A549 (cell line): ENCODE measurements around the gene EDIL3.

Experiments used
- BHLHE40 ChIP-seq: IDR thresholded peaks from 2 replicates; pipeline ENCODE4 v1.6.1; 2012; ENCODE audit warnings: low read depth, low read length, inconsistent platforms
- CHD2 ChIP-seq: fragments of 150-350 bp; IDR thresholded peaks from 2 replicates; pipeline ENCODE4 v1.6.1; 2014; ENCODE audit warnings: low read length; ENCODE audit not compliant: partially characterized antibody
- CTCF ChIP-seq: fragments of >200 bp; sonication (Bioruptor Twin); formaldehyde crosslinking; IDR thresholded peaks from 3 replicates; pipeline ENCODE4 v1.5.1; 2016
- ELK1 ChIP-seq: fragments of 150-350 bp; IDR thresholded peaks from 2 replicates; pipeline ENCODE4 v1.6.1; 2014; ENCODE audit warnings: low read depth, mild to moderate bottlenecking, low read length
- KDM1A ChIP-seq: fragments of 200-600 bp; sonication (generic); IDR thresholded peaks from 2 replicates; pipeline ENCODE4 v1.6.1; 2016; ENCODE audit warnings: low read depth, mild to moderate bottlenecking
- MYC ChIP-seq: IDR thresholded peaks from 2 replicates; pipeline ENCODE4 v1.6.1; 2012; ENCODE audit warnings: mild to moderate bottlenecking, inconsistent platforms, low read length, improper control_type of control experiment, borderline replicate concordance
- POLR2A ChIP-seq: IDR thresholded peaks from 2 replicates; pipeline ENCODE4 v1.6.1; 2012; ENCODE audit warnings: mild to moderate bottlenecking, low read length

GRCh38 chr5:84058561-84058960 is 326.1 kb downstream of the EDIL3 start:
- TF ChIP-seq BHLHE40 (no peak), CTCF (no peak), KDM1A (no peak), ELK1 (no peak), MYC (no peak), CHD2 (no peak), POLR2A (no peak)
